HG03159 (cell line): Measurements from ENCODE around the gene FOXD2.
"Not testable (repeated sequence)": the region's sequence is repeated elsewhere in the genome, so short reads cannot be mapped to it uniquely, and the experiment has no call there.

ENCODE experiments used
- ATAC-seq: cut with Tn5 transposase; IDR thresholded peaks from one replicate; pipeline ENCODE4 v1.9.1; 2021; ENCODE audit warnings: mild to moderate bottlenecking, moderate library complexity; ENCODE audit not compliant: unreplicated experiment

FOXD2 gene

GRCh38 chr1:47439017-47439818 lies 1.4 kb downstream of the FOXD2 start:
- ATAC-seq, result no peak

- no peak for ATAC-seq
These were observed 2.2 kb downstream of the FOXD2 start for GRCh38 chr1:47439819-47440598.

- no peak for ATAC-seq
These were observed 2.8 kb downstream of the FOXD2 start for GRCh38 chr1:47440599-47441081.

GRCh38 chr1:47441450-47442106 lies 3.7 kb downstream of the FOXD2 start:
- no peak for ATAC-seq

- ATAC-seq, result no peak
These were observed 4.4 kb downstream of the FOXD2 start for GRCh38 chr1:47442202-47442601.

- no peak for ATAC-seq
These were observed 5.1 kb downstream of the FOXD2 start for GRCh38 chr1:47442842-47443529.

GRCh38 chr1:47443530-47444296 lies 5.9 kb downstream of the FOXD2 start:
- ATAC-seq, result no peak

GRCh38 chr1:47444297-47444561 lies 6.4 kb downstream of the FOXD2 start:
- no peak for ATAC-seq

GRCh38 chr1:47444562-47445465 lies 7.0 kb downstream of the FOXD2 start:
- no peak for ATAC-seq

- no peak for ATAC-seq
These were observed 8.1 kb downstream of the FOXD2 start for GRCh38 chr1:47445823-47446550.

GRCh38 chr1:47448462-47449222 lies 10.8 kb downstream of the FOXD2 start:
- no peak for ATAC-seq

- ATAC-seq, result no peak
These were observed 12.1 kb downstream of the FOXD2 start for GRCh38 chr1:47449822-47450552.

GRCh38 chr1:47450606-47451005 lies 12.8 kb downstream of the FOXD2 start:
- ATAC-seq, result no peak

GRCh38 chr1:47452426-47452825 lies 14.6 kb downstream of the FOXD2 start:
- no peak for ATAC-seq

- ATAC-seq, result not testable (repeated sequence)
These were observed 16.1 kb downstream of the FOXD2 start for GRCh38 chr1:47453910-47454309.

- no peak for ATAC-seq
These were observed 18.4 kb downstream of the FOXD2 start for GRCh38 chr1:47456250-47456649.

GRCh38 chr1:47457547-47457946 lies 19.7 kb downstream of the FOXD2 start:
- not testable (repeated sequence) for ATAC-seq
